ENCODE data around the gene B4GALT7.

B4GALT7 gene

DNA sequence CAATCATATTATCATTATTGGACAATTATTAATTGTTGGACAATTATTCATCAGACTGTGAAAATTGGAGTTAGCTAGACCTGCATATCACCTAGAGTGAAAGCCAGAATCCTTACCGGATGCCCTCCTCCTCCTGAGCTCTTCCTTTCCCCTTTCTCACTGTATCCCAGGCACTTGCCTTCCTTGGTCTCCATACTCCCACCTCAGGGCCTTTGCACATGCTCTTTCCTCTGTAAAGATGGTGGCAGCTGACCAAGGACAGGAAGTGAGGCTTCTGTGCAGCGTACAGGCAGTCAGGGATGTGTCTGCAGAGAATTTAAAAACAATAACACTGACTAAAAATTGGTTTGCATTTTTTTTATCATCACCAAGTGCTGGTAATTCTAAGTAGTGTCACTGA is 30.0 kb upstream of the B4GALT7 start:
- H3K4me3 ChIP-seq (ENCODE audit: low read depth, low read length), result no peak overlapping the region
- TF ChIP-seq MYC (IDR thresholded peaks at IDR 0.05; ENCODE audit: low read depth, low read length) (no peak), POLR2A (IDR thresholded peaks at IDR 0.05; ENCODE audit: extremely low read depth, insufficient read length) (no peak), MAX (IDR thresholded peaks at IDR 0.05; ENCODE audit: low read depth, low read length) (no peak), CTCF (IDR thresholded peaks at IDR 0.05; ENCODE audit: low read depth, low read length) (no peak)
- DNase-seq (ENCODE audit: low read depth), result no peak

DNA sequence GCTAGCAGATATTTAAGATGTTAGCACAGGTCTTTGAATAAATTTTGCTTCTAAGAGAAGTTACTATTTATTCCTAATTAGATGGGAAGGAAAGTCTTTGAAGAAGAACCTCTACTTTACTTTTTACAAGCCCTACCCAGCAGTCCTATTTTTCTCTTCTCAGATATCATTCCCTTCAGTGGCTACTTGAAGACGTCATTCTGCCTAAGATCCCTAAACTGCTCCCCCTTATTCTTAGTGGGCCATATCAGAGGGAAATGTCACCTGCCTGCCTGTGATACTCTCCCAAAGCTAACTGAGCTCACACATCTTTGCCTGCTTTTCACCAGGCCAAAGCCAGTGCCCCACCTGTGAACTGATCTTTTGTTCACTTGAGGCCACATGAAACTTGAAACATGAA is 24.4 kb upstream of the B4GALT7 start:
- no peak overlapping the region for H3K4me3 ChIP-seq (ENCODE audit: low read depth, low read length)
- TF ChIP-seq MAX (IDR thresholded peaks at IDR 0.05; ENCODE audit: low read depth, low read length) (no peak), CTCF (IDR thresholded peaks at IDR 0.05; ENCODE audit: low read depth, low read length) (no peak), MYC (IDR thresholded peaks at IDR 0.05; ENCODE audit: low read depth, low read length) (no peak), POLR2A (IDR thresholded peaks at IDR 0.05; ENCODE audit: extremely low read depth, insufficient read length) (no peak)
- DNase-seq (ENCODE audit: low read depth), result no peak

GRCh38 chr5:177576169-177576568 is 23.8 kb upstream of the B4GALT7 start:
- H3K4me3 ChIP-seq (ENCODE audit: low read depth, low read length), result no peak overlapping the region
- TF ChIP-seq MYC (IDR thresholded peaks at IDR 0.05; ENCODE audit: low read depth, low read length) (no peak), MAX (IDR thresholded peaks at IDR 0.05; ENCODE audit: low read depth, low read length) (no peak), POLR2A (IDR thresholded peaks at IDR 0.05; ENCODE audit: extremely low read depth, insufficient read length) (no peak), CTCF (IDR thresholded peaks at IDR 0.05; ENCODE audit: low read depth, low read length) (no peak)
- DNase-seq (ENCODE audit: low read depth), result no peak

DNA sequence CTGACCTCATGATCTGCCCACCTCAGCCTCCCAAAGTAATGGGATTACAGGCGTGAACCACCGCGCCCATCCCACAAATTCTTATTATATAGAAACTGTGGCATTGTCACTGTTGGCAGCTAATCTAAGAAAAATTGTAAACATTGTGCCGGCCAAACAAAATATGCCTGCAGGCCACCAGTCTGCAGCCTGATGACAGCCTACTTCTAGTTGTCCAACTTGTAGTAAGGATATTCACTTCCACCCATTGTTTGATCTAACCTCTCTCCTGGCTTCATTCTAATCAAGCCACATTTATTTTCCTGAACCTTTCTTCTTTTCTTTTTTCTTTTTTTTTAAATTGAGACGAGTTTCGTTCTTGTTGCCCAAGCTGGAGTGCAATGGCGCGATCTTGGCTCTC is 21.6 kb upstream of the B4GALT7 start:
- H3K4me3 ChIP-seq (ENCODE audit: low read depth, low read length), result no peak overlapping the region
- no peak for DNase-seq (ENCODE audit: low read depth)
- TF ChIP-seq MAX (IDR thresholded peaks at IDR 0.05; ENCODE audit: low read depth, low read length) (no peak), POLR2A (IDR thresholded peaks at IDR 0.05; ENCODE audit: extremely low read depth, insufficient read length) (no peak), CTCF (IDR thresholded peaks at IDR 0.05; ENCODE audit: low read depth, low read length) (no peak), MYC (IDR thresholded peaks at IDR 0.05; ENCODE audit: low read depth, low read length) (no peak)

DNA sequence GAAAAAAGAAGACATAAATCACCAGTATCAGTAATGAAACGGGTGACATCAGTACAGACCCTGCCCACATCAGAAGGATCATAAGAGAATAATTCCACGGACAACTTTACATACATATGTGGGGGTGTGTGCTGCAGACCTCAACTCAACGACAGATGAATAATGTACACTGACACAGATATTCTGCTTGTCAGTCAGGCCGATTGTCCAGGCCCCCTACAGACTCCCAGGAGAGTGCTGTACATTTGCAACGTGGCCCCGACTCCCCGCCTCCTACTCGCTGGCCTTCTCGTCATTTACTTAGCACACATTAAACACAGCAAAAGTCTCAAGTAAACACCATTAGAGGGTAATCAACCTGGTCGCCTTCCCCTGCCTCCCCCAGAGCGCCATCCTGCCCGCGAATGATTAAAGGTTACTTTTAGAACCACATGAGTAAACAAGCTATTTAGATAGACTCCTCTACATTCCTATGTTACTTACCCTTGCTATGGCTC is 11.5 kb upstream of the B4GALT7 start:
- TF ChIP-seq MYC (IDR thresholded peaks at IDR 0.05; ENCODE audit: low read depth, low read length) (no peak), MAX (IDR thresholded peaks at IDR 0.05; ENCODE audit: low read depth, low read length) (no peak), CTCF (IDR thresholded peaks at IDR 0.05; ENCODE audit: low read depth, low read length) (no peak), POLR2A (IDR thresholded peaks at IDR 0.05; ENCODE audit: extremely low read depth, insufficient read length) (no peak)
- no peak overlapping the region for H3K4me3 ChIP-seq (ENCODE audit: low read depth, low read length)
- DNase-seq (ENCODE audit: low read depth), result no peak

DNA sequence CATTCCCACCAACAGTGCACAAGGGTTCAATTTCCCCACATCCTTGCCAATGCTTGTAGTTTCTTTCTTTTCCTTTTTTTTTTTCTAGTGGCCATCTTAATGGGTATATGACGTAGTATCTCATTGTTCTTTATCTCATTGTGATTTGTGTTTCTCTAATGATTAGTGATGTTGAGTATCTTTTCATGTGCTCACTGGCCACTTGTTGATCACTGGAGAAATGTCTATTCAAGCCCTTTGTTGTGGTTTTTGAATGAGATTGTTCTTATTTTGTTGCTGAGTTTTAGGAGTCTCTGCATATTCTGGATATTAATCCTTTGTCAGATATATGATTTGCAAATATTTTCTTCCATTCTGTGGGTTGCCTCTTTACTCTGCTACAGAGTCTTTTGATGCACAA is 9.5 kb upstream of the B4GALT7 start:
- TF ChIP-seq MYC (IDR thresholded peaks at IDR 0.05; ENCODE audit: low read depth, low read length), result no peak
- no peak for DNase-seq (ENCODE audit: low read depth)
- no peak overlapping the region for H3K4me3 ChIP-seq (ENCODE audit: low read depth, low read length)

Measured in NB4 (cell line).